SJCRH30 (cell line): Measurements from ENCODE around the gene EPS15. TPM values are rescaled to one million over a fixed set of nuclear protein-coding genes. Genes with fewer than 3 reads are reported as not detected.
"Not testable (repeated sequence)": the region's sequence is repeated elsewhere in the genome, so short reads cannot be mapped to it uniquely, and the experiment has no call there.

Experiments
- DNase-seq, 2 experiments: peaks; one replicate each; pipeline ENCODE4 v3.0.0-alpha.2; 2015 to 2020
- H3K27ac ChIP-seq: fragments of 250-450 bp; sonication (Bioruptor Pico); 2 replicates; pipeline ENCODE4 v1.5.1; 2020; ENCODE audit warnings: mild to moderate bottlenecking, moderate library complexity
- H3K27me3 ChIP-seq: fragments of 250-450 bp; sonication (Bioruptor Pico); 2 replicates; pipeline ENCODE4 v1.5.1; 2020; ENCODE audit warnings: mild to moderate bottlenecking, moderate library complexity
- H3K36me3 ChIP-seq: fragments of 250-450 bp; sonication (Bioruptor Pico); 2 replicates; pipeline ENCODE4 v1.5.1; 2020; ENCODE audit warnings: mild to moderate bottlenecking, moderate library complexity
- H3K4me1 ChIP-seq: fragments of 250-450 bp; sonication (Bioruptor Pico); 2 replicates; pipeline ENCODE4 v1.5.1; 2020; ENCODE audit warnings: mild to moderate bottlenecking, moderate library complexity
- H3K4me3 ChIP-seq: fragments of 250-450 bp; sonication (Bioruptor Pico); 2 replicates; pipeline ENCODE4 v1.5.1; 2020; ENCODE audit warnings: mild to moderate bottlenecking, moderate library complexity
- H3K9me3 ChIP-seq: fragments of 250-450 bp; sonication (Bioruptor Pico); replicated peaks from 2 replicates; pipeline ENCODE4 v1.5.1; 2020; ENCODE audit warnings: mild to moderate bottlenecking, moderate library complexity
- total RNA-seq: library from RNA; depleted of rRNA; stranded (reverse); fragments of >200 nt; shearing (Covaris generic); gene quantifications from 2 replicates; pipeline ENCODE4 v1.2.3, GENCODE V29; 2014

The EPS15 gene
- total RNA-seq, 1 experiment from 2014 or later, result 34.7 TPM

GRCh38 chr1:51423073-51423821 lies 95.8 kb downstream of the EPS15 start:
- Histone ChIP-seq H3K9me3 (0 out of 2 replicates have a peak, but pooled peaks cover 2% of the 10 kb centered on the region), H3K4me3 (no peak overlapping the region), H3K4me1 (no peaks in the 10 kb centered on the region), H3K36me3 (peaks cover 16% of the 10 kb centered on the region), H3K27ac (no peak overlapping the region), H3K27me3 (no peaks in the 10 kb centered on the region)
- DNase-seq, result no peak

- Histone ChIP-seq H3K4me3 (no peak overlapping the region), H3K27me3 (no peaks in the 10 kb centered on the region), H3K36me3 (peaks cover 13% of the 10 kb centered on the region), H3K27ac (no peak overlapping the region), H3K9me3 (no peaks in the 10 kb centered on the region), H3K4me1 (no peaks in the 10 kb centered on the region)
- no peak for DNase-seq
These were observed 96.5 kb downstream of the EPS15 start for GRCh38 chr1:51422367-51423072.

GRCh38 chr1:51421964-51422363 lies 97.1 kb downstream of the EPS15 start:
- Histone ChIP-seq H3K36me3 (peaks cover 7% of the 10 kb centered on the region), H3K27me3 (no peaks in the 10 kb centered on the region), H3K27ac (no peak overlapping the region), H3K9me3 (no peaks in the 10 kb centered on the region), H3K4me3 (no peak overlapping the region), H3K4me1 (no peaks in the 10 kb centered on the region)
- peak in 1 of 2 experiments; percentile 62 for DNase-seq

- H3K27ac ChIP-seq, result no peak overlapping the region
- no peaks in the 10 kb centered on the region for H3K27me3 ChIP-seq
- no peaks in the 10 kb centered on the region for H3K4me1 ChIP-seq
- no peak for DNase-seq
- no peaks in the 10 kb centered on the region for H3K9me3 ChIP-seq
- H3K36me3 ChIP-seq, result peaks cover 6% of the 10 kb centered on the region; the same call in 1 of the 2 replicates
- no peak overlapping the region for H3K4me3 ChIP-seq
These were observed 98.0 kb downstream of the EPS15 start for GRCh38 chr1:51420867-51421627.

- no peak for DNase-seq
These were observed 100.6 kb downstream of the EPS15 start for GRCh38 chr1:51418384-51418959.

GRCh38 chr1:51417496-51418383 lies 101.3 kb downstream of the EPS15 start:
- Histone ChIP-seq H3K9me3 (no peaks in the 10 kb centered on the region), H3K36me3 (peaks cover 6% of the 10 kb centered on the region; the same call in 1 of the 2 replicates), H3K4me1 (no peaks in the 10 kb centered on the region), H3K4me3 (no peak overlapping the region), H3K27me3 (no peaks in the 10 kb centered on the region), H3K27ac (no peak overlapping the region)
- DNase-seq, result no peak

More at GRCh38 chr1:51418384-51418959, 100.6 kb downstream of the EPS15 start:
- Histone ChIP-seq H3K36me3 (peaks cover 6% of the 10 kb centered on the region; the same call in 1 of the 2 replicates), H3K27ac (no peak overlapping the region), H3K4me1 (no peaks in the 10 kb centered on the region), H3K9me3 (no peaks in the 10 kb centered on the region), H3K4me3 (no peak overlapping the region), H3K27me3 (no peaks in the 10 kb centered on the region)

- Histone ChIP-seq H3K4me3 (no peak overlapping the region), H3K4me1 (no peaks in the 10 kb centered on the region), H3K27ac (no peak overlapping the region), H3K27me3 (no peaks in the 10 kb centered on the region), H3K9me3 (no peaks in the 10 kb centered on the region), H3K36me3 (peaks cover 6% of the 10 kb centered on the region; the same call in 1 of the 2 replicates)
- DNase-seq, result no peak
These were observed 102.2 kb downstream of the EPS15 start for GRCh38 chr1:51416910-51417309.

GRCh38 chr1:51415963-51416362 lies 103.1 kb downstream of the EPS15 start:
- H3K4me3 ChIP-seq, result no peak overlapping the region
- no peaks in the 10 kb centered on the region for H3K4me1 ChIP-seq
- DNase-seq, result no peak
- H3K27ac ChIP-seq, result no peak overlapping the region
- H3K36me3 ChIP-seq, result peaks cover 6% of the 10 kb centered on the region; the same call in 1 of the 2 replicates
- no peaks in the 10 kb centered on the region for H3K27me3 ChIP-seq
- H3K9me3 ChIP-seq, result 0 out of 2 replicates have a peak, but pooled peaks cover 2% of the 10 kb centered on the region

- DNase-seq, result no peak
- H3K9me3 ChIP-seq, result 0 out of 2 replicates have a peak, but pooled peaks cover 2% of the 10 kb centered on the region
- no peaks in the 10 kb centered on the region for H3K27me3 ChIP-seq
- H3K4me3 ChIP-seq, result no peak overlapping the region
- no peak overlapping the region for H3K27ac ChIP-seq
- H3K36me3 ChIP-seq, result peaks cover 2% of the 10 kb centered on the region; the same call in 1 of the 2 replicates
- H3K4me1 ChIP-seq, result no peaks in the 10 kb centered on the region
These were observed 104.3 kb downstream of the EPS15 start for GRCh38 chr1:51414811-51415210.

GRCh38 chr1:51411820-51412219 lies 107.2 kb downstream of the EPS15 start:
- not testable (repeated sequence) for H3K27me3 ChIP-seq, DNase-seq, H3K4me3 ChIP-seq, H3K9me3 ChIP-seq, H3K4me1 ChIP-seq, H3K27ac ChIP-seq
- peaks cover 20% of the 10 kb centered on the region for H3K36me3 ChIP-seq

GRCh38 chr1:51410568-51411460 lies 108.3 kb downstream of the EPS15 start:
- Histone ChIP-seq H3K4me1 (no peaks in the 10 kb centered on the region), H3K27ac (no peak overlapping the region), H3K4me3 (no peak overlapping the region), H3K9me3 (0 out of 2 replicates have a peak, but pooled peaks cover 2% of the 10 kb centered on the region), H3K27me3 (no peaks in the 10 kb centered on the region), H3K36me3 (peaks cover 30% of the 10 kb centered on the region)
- no peak for DNase-seq

GRCh38 chr1:51409755-51410541 lies 109.1 kb downstream of the EPS15 start:
- not testable (repeated sequence) for H3K27me3 ChIP-seq, H3K4me3 ChIP-seq, H3K4me1 ChIP-seq, H3K27ac ChIP-seq, H3K9me3 ChIP-seq, DNase-seq
- peaks cover 37% of the 10 kb centered on the region for H3K36me3 ChIP-seq
